ENCODE results near the gene SLC39A1. TPM values are rescaled to one million over a fixed set of nuclear protein-coding genes. Genes with fewer than 3 reads are reported as not detected.

SLC39A1 gene
- total RNA-seq, 2 experiments from 2014 or later, result 51.0 to 52.1 TPM

- H3K27ac Mint-ChIP-seq, result peak overlapping the region; percentile 92
- intact Hi-C loops (cut with micrococcal nuclease), result loop anchor here (1.0 to 5.0 kb wide), 9 partner anchors 8 to 313 kb away; partner anchors contain the start of genes CREB3L4, HAX1, INTS3 and JTB
- CTCF ChIA-PET, result interaction anchor here (1.3 kb wide), 2 partner anchors 12 to 30 kb away, joined by 4 to 7 read pairs; partner anchors contain the start of gene DENND4B
- no peaks in the 10 kb centered on the region for H3K9me3 Mint-ChIP-seq
- H3K27me3 Mint-ChIP-seq (ENCODE audit: low read depth), result no peaks in the 10 kb centered on the region
- peak overlapping the region; percentile 86 for H3K4me3 Mint-ChIP-seq
- H3K4me1 Mint-ChIP-seq (ENCODE audit: low read depth), result peaks cover 52% of the 10 kb centered on the region
- peaks cover 11% of the 10 kb centered on the region for H3K36me3 Mint-ChIP-seq (ENCODE audit: low read depth)
- DNase-seq, result no peak
Measured at GRCh38 chr1:153958961-153959260, 4.4 kb downstream of the SLC39A1 start.

GRCh38 chr1:153958111-153958960 lies 5.0 kb downstream of the SLC39A1 start, which contains the start of gene CRTC2:
Gene CRTC2, minus strand, starts transcription at chr1:153958612. Its CDS starts 115 bp downstream, at chr1:153958497.
- no peaks in the 10 kb centered on the region for H3K27me3 Mint-ChIP-seq (ENCODE audit: low read depth)
- peak within 1 kb of the TSS; percentile 86 for H3K4me3 Mint-ChIP-seq
- peaks cover 53% of the 10 kb centered on the region for H3K4me1 Mint-ChIP-seq (ENCODE audit: low read depth)
- DNase-seq, result peak; percentile 99
- H3K9me3 Mint-ChIP-seq, result no peaks in the 10 kb centered on the region
- intact Hi-C loops (cut with micrococcal nuclease), result loop anchor here (1.0 to 5.0 kb wide), 9 partner anchors 9 to 314 kb away; partner anchors contain the start of genes CREB3L4, HAX1, INTS3 and JTB
- peaks cover 13% of the 10 kb centered on the region for H3K36me3 Mint-ChIP-seq (ENCODE audit: low read depth)
- CTCF ChIA-PET, result interaction anchor here (1.3 kb wide), 3 partner anchors 12 to 31 kb away, joined by 4 to 7 read pairs (median 5); partner anchors contain the start of genes DENND4B and RAB13
- peak within 1 kb of the TSS; percentile 92 for H3K27ac Mint-ChIP-seq

- peaks cover 16% of the 10 kb centered on the region for H3K36me3 Mint-ChIP-seq (ENCODE audit: low read depth)
- intact Hi-C loops (cut with micrococcal nuclease), result loop anchor here (1.0 to 5.0 kb wide), 10 partner anchors 10 to 315 kb away; partner anchors contain the start of genes CREB3L4, HAX1, INTS3 and JTB
- peak overlapping the region; percentile 86 for H3K4me3 Mint-ChIP-seq
- H3K27ac Mint-ChIP-seq, result peak overlapping the region; percentile 92
- no peaks in the 10 kb centered on the region for H3K9me3 Mint-ChIP-seq
- no peaks in the 10 kb centered on the region for H3K27me3 Mint-ChIP-seq (ENCODE audit: low read depth)
- CTCF ChIA-PET, result interaction anchor here (0.6 to 2.0 kb wide), 3 partner anchors 13 to 307 kb away, joined by 4 to 7 read pairs (median 5); partner anchors contain the start of gene RAB13
- H3K4me1 Mint-ChIP-seq (ENCODE audit: low read depth), result peaks cover 52% of the 10 kb centered on the region
- peak; percentile 64 for DNase-seq
Measured at GRCh38 chr1:153957744-153958110, 5.6 kb downstream of the SLC39A1 start.

- no peaks in the 10 kb centered on the region for H3K27me3 Mint-ChIP-seq (ENCODE audit: low read depth)
- CTCF ChIA-PET, result interaction anchor here (0.6 to 2.0 kb wide), 6 partner anchors 10 to 307 kb away, joined by 4 to 10 read pairs (median 6); partner anchors contain the start of genes CREB3L4, DENND4B, JTB and RAB13
- H3K4me3 Mint-ChIP-seq, result peak overlapping the region; percentile 86
- intact Hi-C loops (cut with micrococcal nuclease), result loop anchor here (1.0 to 5.0 kb wide), 3 partner anchors 230 to 315 kb away; partner anchors contain the start of genes HAX1, INTS3 and UBAP2L
- H3K9me3 Mint-ChIP-seq, result no peaks in the 10 kb centered on the region
- H3K36me3 Mint-ChIP-seq (ENCODE audit: low read depth), result peaks cover 12% of the 10 kb centered on the region
- peaks cover 48% of the 10 kb centered on the region for H3K4me1 Mint-ChIP-seq (ENCODE audit: low read depth)
- peak overlapping the region; percentile 92 for H3K27ac Mint-ChIP-seq
- no peak for DNase-seq
Measured at GRCh38 chr1:153956997-153957715, 6.2 kb downstream of the SLC39A1 start.

- intact Hi-C loops (cut with micrococcal nuclease), result loop anchor here (5.0 kb wide), 2 partner anchors 228 to 317 kb away; partner anchors contain the start of genes HAX1 and INTS3
- H3K9me3 Mint-ChIP-seq, result no peaks in the 10 kb centered on the region
- no peak for DNase-seq
- H3K4me1 Mint-ChIP-seq (ENCODE audit: low read depth), result peaks cover 37% of the 10 kb centered on the region
- no peaks in the 10 kb centered on the region for H3K27me3 Mint-ChIP-seq (ENCODE audit: low read depth)
- CTCF ChIA-PET, result interaction anchor here (0.7 to 1.1 kb wide), 2 partner anchors 23 to 30 kb away, joined by 3 to 4 read pairs; partner anchors contain the start of gene JTB
- no peak overlapping the region for H3K4me3 Mint-ChIP-seq
- H3K36me3 Mint-ChIP-seq (ENCODE audit: low read depth), result peaks cover 26% of the 10 kb centered on the region
- H3K27ac Mint-ChIP-seq, result peak overlapping the region; percentile 27
Measured at GRCh38 chr1:153954826-153955225, 8.5 kb downstream of the SLC39A1 start.

GRCh38 chr1:153953859-153954365 lies 9.4 kb downstream of the SLC39A1 start:
- H3K36me3 Mint-ChIP-seq (ENCODE audit: low read depth), result peaks cover 28% of the 10 kb centered on the region
- peak overlapping the region; percentile 27 for H3K27ac Mint-ChIP-seq
- intact Hi-C loops (cut with micrococcal nuclease), result no loop called here

GRCh38 chr1:153951801-153952200 lies 11.5 kb downstream of the SLC39A1 start:
- Mint-ChIP-seq H3K27me3 (ENCODE audit: low read depth) (no peaks in the 10 kb centered on the region), H3K27ac (no peak overlapping the region), H3K4me3 (no peak overlapping the region), H3K4me1 (ENCODE audit: low read depth) (peaks cover 30% of the 10 kb centered on the region), H3K36me3 (ENCODE audit: low read depth) (peaks cover 31% of the 10 kb centered on the region), H3K9me3 (no peaks in the 10 kb centered on the region)
- DNase-seq, result no peak
- intact Hi-C loops (cut with micrococcal nuclease), result no loop called here
- CTCF ChIA-PET, result no interaction called here

More at GRCh38 chr1:153953859-153954365, 9.4 kb downstream of the SLC39A1 start:
- peaks cover 36% of the 10 kb centered on the region for H3K4me1 Mint-ChIP-seq (ENCODE audit: low read depth)
- DNase-seq, result no peak
- CTCF ChIA-PET, result no interaction called here
- no peaks in the 10 kb centered on the region for H3K27me3 Mint-ChIP-seq (ENCODE audit: low read depth)
- no peaks in the 10 kb centered on the region for H3K9me3 Mint-ChIP-seq
- H3K4me3 Mint-ChIP-seq, result no peak overlapping the region

- intact Hi-C loops (cut with micrococcal nuclease), result no loop called here
- no peak for DNase-seq
- Mint-ChIP-seq H3K36me3 (ENCODE audit: low read depth) (peaks cover 31% of the 10 kb centered on the region), H3K4me3 (no peak overlapping the region), H3K27ac (peak overlapping the region; percentile 56), H3K27me3 (ENCODE audit: low read depth) (no peaks in the 10 kb centered on the region), H3K4me1 (ENCODE audit: low read depth) (peaks cover 25% of the 10 kb centered on the region), H3K9me3 (no peaks in the 10 kb centered on the region)
- CTCF ChIA-PET, result no interaction called here
Measured at GRCh38 chr1:153951183-153951582, 12.2 kb downstream of the SLC39A1 start.

- intact Hi-C loops (cut with micrococcal nuclease), result loop anchor here (1.0 to 2.0 kb wide), 3 partner anchors 125 to 435 kb away; no protein-coding TSS in a partner anchor
- peaks cover 32% of the 10 kb centered on the region for H3K36me3 Mint-ChIP-seq (ENCODE audit: low read depth)
- no peaks in the 10 kb centered on the region for H3K9me3 Mint-ChIP-seq
- peak; percentile 71 for DNase-seq
- H3K4me1 Mint-ChIP-seq (ENCODE audit: low read depth), result peaks cover 21% of the 10 kb centered on the region
- peak within 1 kb of the TSS; percentile 95 for H3K27ac Mint-ChIP-seq
- no peaks in the 10 kb centered on the region for H3K27me3 Mint-ChIP-seq (ENCODE audit: low read depth)
- peak within 1 kb of the TSS; percentile 92 for H3K4me3 Mint-ChIP-seq
- CTCF ChIA-PET, result interaction anchor here (0.6 to 3.4 kb wide), 15 partner anchors 10 to 150 kb away, joined by 3 to 19 read pairs (median 5); partner anchors contain the start of genes CRTC2, GATAD2B, RAB13 and SLC39A1
Measured at GRCh38 chr1:153946622-153947241, 16.6 kb downstream of the SLC39A1 start, which contains the start of gene DENND4B. Gene DENND4B, minus strand, starts transcription at chr1:153946718. Its CDS starts 2,344 bp downstream, at chr1:153944374.

- H3K9me3 Mint-ChIP-seq, result no peaks in the 10 kb centered on the region
Measured at GRCh38 chr1:153945795-153946621, 17.3 kb downstream of the SLC39A1 start.

More at GRCh38 chr1:153945795-153946621, 17.3 kb downstream of the SLC39A1 start:
- Mint-ChIP-seq H3K4me3 (peak overlapping the region; percentile 92), H3K4me1 (ENCODE audit: low read depth) (peaks cover 21% of the 10 kb centered on the region), H3K36me3 (ENCODE audit: low read depth) (peaks cover 32% of the 10 kb centered on the region), H3K27ac (peak overlapping the region; percentile 95), H3K27me3 (ENCODE audit: low read depth) (no peaks in the 10 kb centered on the region)
- intact Hi-C loops (cut with micrococcal nuclease), result loop anchor here (1.0 to 2.0 kb wide), 9 partner anchors 12 to 435 kb away; partner anchors contain the start of genes CRTC2, ILF2, RAB13 and RPS27
- DNase-seq, result peak; percentile 74
- CTCF ChIA-PET, result interaction anchor here (0.6 to 3.4 kb wide), 15 partner anchors 10 to 149 kb away, joined by 3 to 19 read pairs (median 5); partner anchors contain the start of genes CRTC2, GATAD2B, RAB13 and SLC39A1
